Right lung (tissue), 10 donors: ENCODE data around the gene IL1F10. TPM values are rescaled to one million over a fixed set of nuclear protein-coding genes. Genes with fewer than 3 reads are reported as not detected.

Experiments used
- DNase-seq, 2 donors: peaks; one replicate each; pipeline ENCODE4 v3.0.0-alpha.2; 2013
- long read RNA-seq, 8 donors: transcript quantifications; one replicate each; lab custom pipeline, GENCODE V29; 2026
- polyA plus RNA-seq, 5 donors: library from polyadenylated mRNA; unstranded; fragments of 120-200 nt; gene quantifications; one replicate each; pipeline versions ENCODE4 v1.2.1 to v1.2.3, GENCODE V29; 2013; ENCODE audit warnings: inconsistent platforms in 1 of 5, low replicate concordance in 1 of 5; ENCODE audit not compliant: insufficient read length in 5 of 5, insufficient read depth in 1 of 5

Gene IL1F10, protein sequence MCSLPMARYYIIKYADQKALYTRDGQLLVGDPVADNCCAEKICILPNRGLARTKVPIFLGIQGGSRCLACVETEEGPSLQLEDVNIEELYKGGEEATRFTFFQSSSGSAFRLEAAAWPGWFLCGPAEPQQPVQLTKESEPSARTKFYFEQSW
- not detected for polyA plus RNA-seq
- long read RNA-seq, donor 1 = 0 reads
- long read RNA-seq, donor 2 = 0 reads
- long read RNA-seq, donor 3 = 0 reads
- long read RNA-seq, donor 4 = 0 reads
- long read RNA-seq, donor 5 = 0 reads
- long read RNA-seq, donor 6 = 0 reads
- long read RNA-seq, donor 7 = 0 reads
- long read RNA-seq, donor 8 = 0 reads

DNA sequence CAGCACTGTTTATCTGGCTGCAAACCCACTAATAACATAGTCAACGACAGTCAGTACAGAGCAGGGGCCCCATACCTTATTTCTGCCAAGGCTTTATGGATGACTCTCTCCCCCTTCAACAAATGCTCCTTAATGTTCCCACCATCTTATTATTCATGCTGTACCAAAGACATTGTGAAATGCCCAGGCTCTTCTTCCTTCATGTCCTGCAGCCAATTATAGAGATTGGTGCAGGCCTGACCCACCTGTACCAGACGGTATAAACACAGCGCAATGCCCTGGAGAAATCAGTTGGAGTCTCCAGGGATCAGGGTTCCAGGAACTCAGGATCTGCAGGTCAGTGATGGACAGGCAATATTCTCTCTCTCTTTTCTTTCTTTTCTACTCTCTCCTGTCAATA lies at the start of gene IL1F10:
TSS of gene IL1F10 (plus strand) at position 290 of the 400 bp plus-strand sequence. CDS start 4,769 bp downstream, outside the sequence.
- DNase-seq = no peak

DNA sequence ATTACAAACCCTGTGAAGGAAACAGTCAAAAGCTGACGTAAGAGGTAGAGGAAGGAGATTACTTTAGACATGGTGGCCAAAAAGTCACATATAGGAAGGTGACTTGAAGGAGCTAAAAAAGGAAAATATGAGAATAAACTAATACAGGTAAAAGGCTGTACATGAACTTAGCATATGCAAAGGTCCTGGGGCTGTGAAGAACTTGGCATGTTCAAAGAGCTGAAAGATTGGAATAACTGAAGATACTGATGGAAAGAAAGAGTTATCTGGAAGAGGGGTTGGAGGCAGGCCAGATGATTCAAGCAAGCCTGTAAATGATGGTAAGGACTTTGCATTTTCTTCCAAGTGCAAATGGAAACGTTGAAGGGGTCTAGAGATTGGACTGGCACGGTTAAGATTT lies 49.3 kb upstream of the IL1F10 start:
- DNase-seq = no peak

DNA sequence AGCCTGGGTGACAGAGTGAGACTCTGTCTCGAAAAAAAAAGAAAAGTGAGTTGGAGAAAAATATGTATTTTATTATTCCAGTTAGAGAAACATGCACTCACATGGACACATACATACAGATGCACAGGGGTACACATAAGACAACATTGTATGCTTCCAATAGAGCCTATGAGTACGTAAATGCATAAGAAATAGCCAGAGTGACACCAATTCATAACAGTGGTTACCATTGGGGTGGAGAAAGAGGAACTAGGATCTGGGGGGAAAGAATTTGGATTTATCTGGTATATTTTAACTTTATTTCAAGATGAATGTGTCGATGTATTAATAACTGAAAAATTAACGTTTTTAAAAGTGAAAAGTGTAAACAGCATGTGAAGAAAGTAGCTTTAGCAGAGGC lies 46.5 kb upstream of the IL1F10 start:
- DNase-seq = no peak

DNA sequence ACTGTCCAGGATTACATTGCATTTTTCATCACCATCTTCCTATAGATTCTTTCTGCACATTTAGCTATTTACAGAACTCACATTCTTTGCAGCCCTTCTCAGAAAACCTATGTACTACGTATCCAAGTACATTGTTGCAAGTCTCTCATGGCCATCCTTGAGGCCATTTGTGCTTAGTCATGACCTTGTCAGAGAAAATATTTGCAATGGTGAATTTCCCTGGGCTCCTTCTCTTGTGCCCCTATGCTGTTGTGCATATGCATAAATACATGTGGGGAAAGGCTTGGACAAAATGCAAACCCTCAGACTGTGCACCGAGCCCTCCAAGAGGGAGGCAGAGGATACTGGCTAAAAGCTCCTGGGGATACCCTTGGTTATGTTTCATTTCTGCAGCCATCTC lies 43.0 kb upstream of the IL1F10 start:
- no peak for DNase-seq

DNA sequence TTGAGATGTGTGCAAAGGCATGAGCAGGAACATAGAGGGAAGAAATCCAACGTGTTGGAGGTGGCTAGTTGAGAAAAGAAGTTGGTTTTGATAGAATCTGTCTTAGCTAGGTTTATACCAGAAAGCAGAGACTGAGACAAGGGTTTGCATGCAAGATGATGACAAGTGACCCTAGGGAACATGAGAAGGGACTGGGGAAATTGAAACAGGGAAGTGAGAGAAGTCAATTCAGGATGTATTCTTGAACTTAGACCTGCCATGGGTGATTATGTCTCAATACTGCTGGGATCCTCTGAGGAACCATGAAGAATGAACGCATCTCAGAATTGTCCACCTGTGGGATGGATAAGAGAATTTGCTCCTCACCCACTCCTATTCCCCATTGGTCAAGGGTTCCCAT lies 42.0 kb upstream of the IL1F10 start:
- no peak for DNase-seq

DNA sequence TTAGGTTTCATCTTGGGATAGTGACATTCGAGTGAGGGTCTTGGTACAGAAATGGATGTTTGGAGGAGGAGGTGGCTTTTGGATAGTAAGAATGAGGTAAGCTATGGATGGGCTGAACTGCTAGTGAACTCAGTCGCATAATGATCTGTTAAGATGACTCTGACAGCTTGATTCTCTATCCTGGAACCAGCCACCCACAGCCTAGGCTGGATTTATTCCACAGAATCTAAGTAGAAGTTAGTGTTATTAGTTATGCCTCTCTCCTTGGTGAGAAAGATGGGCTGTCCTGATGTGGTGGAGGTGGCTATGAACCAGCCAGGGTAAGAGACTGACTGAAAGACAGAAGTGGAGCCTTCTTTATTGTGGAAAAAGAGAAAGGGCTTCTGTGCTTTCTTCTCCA lies 40.1 kb upstream of the IL1F10 start:
- DNase-seq = no peak

DNA sequence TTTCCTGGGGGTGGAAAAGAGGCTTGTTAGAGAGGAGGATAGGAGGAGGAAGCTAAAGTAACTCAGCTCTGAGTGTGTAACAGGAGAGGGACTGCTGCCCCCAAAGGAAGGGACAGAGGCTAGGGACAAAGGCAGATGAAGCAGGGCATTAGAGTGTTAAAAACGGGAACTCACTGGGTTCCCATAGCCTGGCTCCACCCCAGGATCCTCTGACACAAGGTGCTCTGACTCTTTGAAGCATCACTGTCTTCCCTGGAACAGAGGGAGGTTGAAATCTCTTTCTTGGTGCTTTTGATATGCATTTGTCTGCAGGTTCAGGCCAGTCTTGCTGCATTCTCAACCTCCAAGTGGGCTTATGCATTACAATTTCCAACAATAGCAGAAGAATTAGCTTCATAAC lies 39.7 kb upstream of the IL1F10 start:
- DNase-seq = no peak

DNA sequence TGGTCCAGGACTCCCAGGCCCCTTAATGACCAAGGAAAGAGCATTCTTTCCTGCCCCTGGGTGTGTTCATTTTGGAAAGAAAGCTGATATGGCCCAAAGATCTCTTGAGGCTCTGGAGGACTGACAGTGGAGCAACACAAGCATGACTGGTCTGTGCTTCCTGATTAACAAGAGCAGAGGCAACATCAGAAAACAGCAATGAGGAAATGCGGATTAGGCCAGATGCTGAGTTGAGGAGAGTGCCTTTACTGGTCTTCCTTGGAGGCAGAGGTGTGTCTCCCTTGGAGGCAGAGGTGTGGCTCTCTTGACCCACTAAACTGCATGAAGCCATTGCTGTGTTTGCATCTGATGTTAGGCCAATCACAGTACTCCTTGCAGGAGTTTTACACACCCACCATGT lies 35.0 kb upstream of the IL1F10 start:
- DNase-seq = no peak

DNA sequence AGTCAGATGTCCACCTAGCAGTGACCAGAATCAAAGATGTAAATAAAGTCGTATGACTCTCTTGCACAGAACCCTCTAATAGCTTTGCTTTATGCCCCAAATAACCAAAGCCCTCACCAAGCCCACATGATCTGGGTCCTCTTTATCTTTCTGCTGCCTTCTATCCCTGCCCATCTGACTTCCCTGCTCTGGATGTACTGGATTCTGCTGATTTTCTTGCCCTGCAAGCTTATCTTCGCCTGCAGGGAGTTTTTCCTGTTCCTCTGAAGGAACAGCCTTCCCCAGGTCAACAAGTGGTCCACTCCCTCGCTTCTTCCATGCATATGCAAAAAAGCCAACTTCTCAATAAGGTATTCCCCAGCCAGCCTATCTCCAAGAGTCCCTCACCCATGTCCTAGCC lies 33.8 kb upstream of the IL1F10 start:
- DNase-seq = no peak

DNA sequence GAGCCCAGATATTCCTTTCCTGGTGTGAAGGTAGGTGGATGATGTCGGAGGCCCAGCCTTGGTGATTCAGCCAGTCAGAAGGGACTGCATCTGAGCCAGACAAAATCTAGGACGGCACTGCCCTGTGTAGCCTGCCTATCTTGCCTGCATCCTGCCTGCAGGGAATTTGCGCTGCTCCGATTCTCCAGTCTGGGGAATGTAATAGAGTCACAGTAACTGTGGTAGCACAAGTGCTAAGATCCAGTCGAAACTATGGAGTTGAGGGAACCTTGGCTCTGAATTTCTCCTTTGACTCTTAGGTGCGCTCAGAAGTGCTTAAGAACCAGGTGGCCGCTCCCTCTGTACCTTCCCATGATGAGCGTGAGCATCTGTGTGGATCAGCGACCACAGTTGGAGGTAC lies 31.0 kb upstream of the IL1F10 start:
- no peak for DNase-seq

DNA sequence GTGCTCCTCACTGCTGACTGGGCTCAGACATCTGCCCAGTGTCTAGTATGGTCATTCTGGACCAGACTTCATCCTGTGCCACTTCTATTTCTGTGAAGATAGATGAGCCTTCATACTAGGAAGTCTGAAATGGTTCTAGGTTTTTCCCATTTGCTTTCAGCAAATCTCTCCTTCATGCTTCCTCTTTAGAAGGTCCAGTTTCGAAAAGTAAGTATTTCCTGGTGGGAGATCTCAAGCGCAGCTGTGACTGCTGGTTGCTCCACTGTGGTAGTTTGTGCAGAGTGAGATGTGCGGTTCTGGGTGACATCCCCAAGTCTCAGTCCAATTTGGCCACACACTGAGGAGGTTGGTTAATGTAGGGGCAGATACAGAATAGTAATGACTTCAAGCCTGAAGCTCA lies 29.5 kb upstream of the IL1F10 start:
- no peak for DNase-seq

DNA sequence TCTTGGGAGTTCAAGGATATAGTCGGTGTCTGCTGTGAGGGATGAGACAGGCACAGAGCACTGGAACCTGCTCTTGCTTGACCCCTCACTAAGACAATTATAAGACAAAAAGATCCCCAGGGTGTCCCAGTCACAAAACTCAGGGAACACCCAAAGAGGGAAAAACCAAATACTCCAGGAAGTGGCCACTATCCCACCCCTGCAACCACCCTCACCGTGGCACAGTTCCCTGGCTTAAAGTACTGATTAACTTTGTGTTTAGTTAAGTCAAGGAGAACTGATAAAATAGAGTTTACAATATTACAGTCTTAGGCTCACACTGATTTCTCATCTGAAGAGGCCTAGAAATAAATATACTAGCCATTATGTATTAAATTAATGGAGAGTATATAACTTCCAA lies 28.6 kb upstream of the IL1F10 start:
- DNase-seq = no peak

DNA sequence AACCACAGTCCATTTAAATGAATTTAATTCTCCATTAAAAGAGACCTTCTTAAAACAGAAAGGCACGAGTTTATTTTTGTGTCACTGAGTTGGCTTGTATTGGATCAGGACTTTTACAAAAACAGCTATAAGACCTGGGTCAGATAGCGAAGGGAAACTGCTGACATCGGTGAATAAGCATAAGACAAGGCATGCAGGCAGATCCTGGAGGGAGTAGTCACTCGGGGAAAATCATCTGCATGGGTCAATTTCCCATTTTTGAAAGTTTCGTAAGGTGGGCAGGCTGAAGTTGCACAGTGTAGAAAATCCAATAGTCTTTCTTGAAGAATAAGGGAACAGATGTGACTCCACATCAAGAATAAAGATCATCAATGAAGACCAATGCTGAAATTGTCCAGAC lies 28.1 kb upstream of the IL1F10 start:
- no peak for DNase-seq

DNA sequence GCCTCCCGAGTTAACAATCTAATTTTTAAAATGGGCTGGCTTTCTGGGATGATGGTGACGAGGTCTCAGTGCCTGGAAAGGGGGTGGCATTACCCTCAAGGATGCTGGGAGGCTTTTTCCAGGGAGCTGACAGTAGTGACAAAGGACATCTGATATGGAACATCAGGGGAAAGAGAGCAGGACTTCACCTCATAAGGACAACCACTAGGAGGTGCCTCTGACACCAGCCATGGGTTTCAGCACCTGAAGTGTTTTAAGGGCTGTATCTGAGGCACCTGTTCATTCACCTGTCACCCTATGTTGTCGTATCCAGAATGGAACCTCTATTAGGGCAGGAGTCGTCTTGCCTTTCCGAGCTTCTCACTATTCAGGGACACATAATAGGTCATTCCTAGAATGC lies 25.9 kb upstream of the IL1F10 start:
- no peak for DNase-seq

DNA sequence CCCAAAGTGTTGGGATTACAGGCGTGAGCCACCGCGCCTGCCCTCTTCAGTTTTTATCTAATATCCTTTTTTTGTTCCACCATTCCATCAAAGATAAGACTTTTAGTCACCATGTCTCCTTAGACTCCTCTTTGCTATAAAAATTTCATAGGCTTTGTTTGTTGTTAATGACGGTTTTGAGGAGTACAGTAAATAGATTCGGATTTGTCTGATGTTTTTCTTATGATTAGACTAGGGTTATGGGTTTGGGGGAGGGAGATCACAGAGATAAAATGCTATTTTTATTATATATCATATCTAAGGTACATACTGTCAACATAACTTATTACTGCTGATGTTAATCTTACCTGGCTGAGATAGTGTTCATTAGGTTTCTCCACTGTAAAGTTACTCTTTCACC lies 21.3 kb upstream of the IL1F10 start:
- no peak for DNase-seq

DNA sequence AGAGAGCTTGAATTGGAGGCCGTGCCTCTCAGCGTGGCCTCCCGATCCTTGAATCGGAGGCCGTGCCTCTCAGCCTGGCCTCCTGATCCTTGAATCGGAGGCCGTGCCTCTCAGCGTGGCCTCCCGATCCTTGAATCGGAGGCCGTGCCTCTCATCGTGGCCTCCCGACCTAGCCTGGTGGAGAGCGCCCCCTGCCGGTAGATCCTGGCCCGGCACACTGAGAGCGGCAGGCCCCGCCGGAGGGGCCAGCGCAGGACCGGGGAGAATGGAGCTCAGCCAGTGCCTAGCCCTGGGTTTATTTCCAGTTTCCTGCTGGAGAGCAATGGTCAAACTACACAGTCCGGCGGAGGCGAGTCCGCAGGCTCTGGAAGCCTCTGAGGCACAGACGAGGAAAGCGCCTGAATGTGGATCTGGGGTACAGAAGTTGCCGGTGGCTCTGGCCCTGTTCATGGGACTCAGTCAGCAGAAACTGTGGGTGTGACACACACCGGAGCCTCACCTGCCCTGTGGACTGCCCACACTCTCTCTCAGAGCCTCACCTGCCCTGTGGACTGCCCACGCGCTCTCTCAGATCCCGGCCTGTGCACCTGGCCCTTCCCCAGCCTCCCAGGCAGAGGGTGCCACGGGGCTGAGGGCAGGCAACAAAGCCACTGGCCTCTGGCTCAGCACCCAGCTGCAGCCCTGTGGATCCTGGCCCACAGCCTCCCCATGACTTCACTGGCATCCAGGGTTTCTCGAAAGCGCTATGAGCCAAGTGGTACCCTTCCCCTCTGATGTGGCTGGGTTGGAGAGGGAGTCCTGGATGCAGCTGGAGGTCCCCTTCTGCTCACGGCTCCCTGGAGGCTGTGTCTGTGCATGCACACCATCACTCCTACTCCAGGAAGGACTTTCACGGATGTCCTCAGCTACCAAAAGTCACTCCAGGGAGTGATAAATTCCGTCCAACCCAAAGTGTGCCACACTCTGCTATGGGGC lies 16.6 kb upstream of the IL1F10 start:
- DNase-seq = no peak

DNA sequence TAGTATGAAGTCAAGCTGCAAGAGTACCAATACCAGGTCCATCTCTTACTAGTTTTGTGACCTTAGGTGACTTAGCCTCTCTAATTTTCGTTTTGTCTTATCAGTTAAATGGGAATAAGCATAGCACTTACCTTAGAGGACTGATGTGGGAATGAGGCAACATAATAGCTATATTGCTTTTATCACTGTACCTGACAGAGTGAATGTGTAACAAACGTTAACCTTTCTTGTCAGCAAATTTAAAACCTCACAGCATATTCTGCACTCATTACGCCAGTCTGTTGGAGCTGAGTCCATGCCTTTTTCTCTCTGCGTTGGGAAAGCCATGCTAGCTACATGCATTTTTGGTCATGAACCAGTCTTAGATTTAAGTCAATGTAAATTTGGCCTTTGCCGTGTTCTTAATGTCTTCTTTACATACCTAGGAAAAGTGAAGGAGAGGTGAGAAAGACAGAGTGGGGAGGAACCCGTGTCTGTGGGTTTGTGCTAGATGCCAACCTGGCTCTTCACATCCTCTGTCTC lies 15.3 kb upstream of the IL1F10 start, which contains the start of gene IL36B:
TSS of gene IL36B (minus strand) at position 472 of the 522 bp plus-strand sequence.
- no peak for DNase-seq

DNA sequence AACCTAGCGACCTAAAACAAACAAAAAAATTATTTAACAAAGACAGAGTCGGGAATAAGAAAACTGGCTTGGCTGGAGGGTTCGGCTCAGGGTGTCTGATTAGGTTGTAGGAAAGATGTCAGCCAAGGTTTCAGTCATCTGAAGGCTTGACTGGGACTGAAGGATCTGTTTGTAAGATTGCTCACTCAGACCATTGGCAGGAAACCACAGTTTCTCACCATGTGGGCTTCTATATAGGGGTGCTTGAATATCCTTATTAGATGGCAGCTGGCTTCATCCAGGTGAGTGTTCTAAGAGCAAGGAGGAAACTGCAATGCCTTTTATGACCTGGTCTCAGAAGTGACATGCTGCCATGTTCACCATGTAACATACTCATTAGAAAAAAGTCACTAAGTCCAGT lies 14.1 kb upstream of the IL1F10 start:
- DNase-seq = no peak

DNA sequence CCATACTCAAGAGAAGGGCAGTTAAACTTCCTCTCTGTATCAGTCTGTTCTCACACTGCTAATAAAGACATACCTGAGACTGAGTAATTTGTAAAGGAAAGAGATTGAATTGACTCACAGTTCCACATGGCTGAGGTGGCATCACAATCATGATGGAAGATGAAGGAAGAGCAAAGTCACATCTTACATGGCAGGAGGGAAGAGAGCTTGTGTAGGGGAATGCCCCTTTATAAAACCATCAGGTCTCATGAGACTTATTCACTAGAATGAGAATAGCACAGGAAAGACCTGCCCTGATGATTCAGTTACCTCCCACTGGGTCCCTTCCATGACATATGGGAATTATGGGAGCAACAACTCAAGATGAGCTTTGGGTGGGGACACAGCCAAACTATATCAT lies 13.7 kb upstream of the IL1F10 start:
- no peak for DNase-seq

DNA sequence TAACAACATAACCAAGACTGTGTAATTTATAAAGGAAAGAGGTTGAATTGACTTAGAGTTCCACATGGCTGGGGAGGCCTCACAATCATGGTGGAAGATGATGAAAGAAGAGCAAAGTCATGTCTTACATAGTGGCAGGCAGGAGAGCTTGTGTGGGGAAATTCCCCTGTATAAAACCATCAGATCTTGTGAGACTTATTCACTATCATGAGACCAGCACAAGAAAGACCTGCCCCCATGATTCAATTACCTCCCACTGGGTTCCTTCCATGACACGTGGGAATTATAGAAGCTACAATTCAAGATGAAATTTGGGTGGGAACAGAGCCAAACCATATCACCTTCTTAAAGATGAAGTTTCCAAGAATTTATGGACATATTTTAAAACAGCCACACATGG lies 11.2 kb upstream of the IL1F10 start:
- no peak for DNase-seq

DNA sequence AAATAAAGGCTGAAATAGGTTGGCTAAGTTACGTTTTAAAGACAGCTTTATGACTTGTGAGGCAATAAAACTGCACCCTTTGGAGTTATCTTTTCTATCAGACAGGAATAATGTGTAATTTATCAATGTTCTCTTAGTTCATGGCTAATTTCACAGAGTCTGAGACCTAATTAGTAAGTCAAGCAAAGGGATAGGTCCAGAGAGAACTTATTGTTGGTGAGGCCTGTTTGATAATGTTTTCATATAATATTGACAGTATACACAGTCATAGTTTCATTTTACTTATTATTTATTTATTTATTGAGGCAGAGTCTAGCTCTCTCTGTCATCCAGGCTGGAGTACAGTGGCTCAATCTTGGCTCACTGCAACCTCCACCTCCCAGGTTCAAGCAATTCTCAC lies 10.7 kb upstream of the IL1F10 start:
- DNase-seq = no peak

DNA sequence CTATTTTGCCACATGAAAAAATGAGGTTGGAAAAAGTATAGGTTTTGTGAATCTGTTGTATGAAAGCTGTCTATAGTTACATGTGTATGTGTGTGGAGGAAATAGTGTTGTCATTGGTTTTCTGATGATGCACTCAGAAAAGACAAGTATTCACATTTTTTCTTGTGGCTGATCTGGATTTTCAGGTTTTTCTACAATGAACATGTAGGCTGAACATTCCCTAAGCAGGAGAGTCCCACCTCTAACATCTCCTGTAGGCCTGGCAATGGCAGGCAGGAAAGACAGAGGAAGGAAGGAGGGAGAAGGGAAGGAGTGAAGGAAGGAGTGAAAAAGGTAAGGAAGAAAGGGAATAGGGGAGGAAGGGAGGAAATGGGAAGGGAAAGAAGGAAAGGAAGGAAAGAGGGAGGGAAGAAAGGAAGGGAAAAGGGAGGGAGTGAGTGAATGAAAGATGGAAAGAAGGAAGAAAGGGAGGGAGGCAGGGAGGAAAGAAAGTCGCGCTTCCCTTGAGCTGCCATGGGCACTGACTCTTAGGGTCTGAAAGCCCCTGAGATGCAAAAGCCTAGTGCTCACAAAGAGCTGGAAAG lies 9.3 kb upstream of the IL1F10 start:
- DNase-seq = no peak
